GM10248 (cell line): ENCODE measurements around the gene PTPRG.

ENCODE experiments used
- CTCF ChIA-PET: fragments of 300-600 bp; sonication (Branson Sonifier 250); formaldehyde crosslinking; extraction: SDS; loops from one replicate; lab custom pipeline; 2021; ENCODE audit warnings: antibody characterized with exemption; lab: Yijun Ruan, JAX
- POLR2A ChIA-PET: fragments of 350-650 bp; sonication (Branson Sonifier 250); formaldehyde crosslinking; extraction: SDS; loops from one replicate; lab custom pipeline; 2020; ENCODE audit warnings: antibody characterized with exemption; lab: Yijun Ruan, JAX
- DNase-seq: peaks from one replicate; pipeline ENCODE4 v3.0.0; 2012; ENCODE audit errors: extremely low spot score
- TF ChIP-seq, protein P1 (sequence below): IDR thresholded peaks from 2 replicates; pipeline ENCODE4 v1.5.1; 2012; ENCODE audit warnings: mild to moderate bottlenecking, low read depth; ENCODE audit errors: extremely low read depth, missing control alignments, control extremely low read depth

PTPRG gene

DNA sequence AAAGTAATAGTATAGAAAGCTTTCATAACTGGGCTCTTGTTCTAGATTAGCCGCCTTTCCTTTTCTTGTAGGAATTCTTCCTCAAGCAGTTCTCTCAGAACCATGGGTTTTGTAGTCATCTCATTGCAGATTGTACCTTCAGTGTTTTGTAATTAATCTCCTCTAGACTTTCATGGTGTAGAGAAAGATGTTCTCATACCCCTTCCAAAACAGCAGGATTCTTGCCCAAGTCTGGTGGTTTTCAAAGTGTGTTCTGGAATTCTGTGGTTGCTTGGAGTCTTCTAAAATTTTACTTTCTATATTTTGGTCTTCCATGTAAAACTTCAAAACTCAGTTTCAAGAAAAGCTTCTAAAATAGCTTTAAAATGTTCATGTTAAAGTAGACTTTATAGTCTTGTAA, 293.8 kb downstream of the PTPRG start:
- ChIA-PET CTCF (interaction anchor here (1.9 kb wide), 1 partner anchor 334 kb away, joined by 4 read pairs; no protein-coding TSS in a partner anchor), POLR2A (no interaction called here)
- TF ChIP-seq, protein P1, sequence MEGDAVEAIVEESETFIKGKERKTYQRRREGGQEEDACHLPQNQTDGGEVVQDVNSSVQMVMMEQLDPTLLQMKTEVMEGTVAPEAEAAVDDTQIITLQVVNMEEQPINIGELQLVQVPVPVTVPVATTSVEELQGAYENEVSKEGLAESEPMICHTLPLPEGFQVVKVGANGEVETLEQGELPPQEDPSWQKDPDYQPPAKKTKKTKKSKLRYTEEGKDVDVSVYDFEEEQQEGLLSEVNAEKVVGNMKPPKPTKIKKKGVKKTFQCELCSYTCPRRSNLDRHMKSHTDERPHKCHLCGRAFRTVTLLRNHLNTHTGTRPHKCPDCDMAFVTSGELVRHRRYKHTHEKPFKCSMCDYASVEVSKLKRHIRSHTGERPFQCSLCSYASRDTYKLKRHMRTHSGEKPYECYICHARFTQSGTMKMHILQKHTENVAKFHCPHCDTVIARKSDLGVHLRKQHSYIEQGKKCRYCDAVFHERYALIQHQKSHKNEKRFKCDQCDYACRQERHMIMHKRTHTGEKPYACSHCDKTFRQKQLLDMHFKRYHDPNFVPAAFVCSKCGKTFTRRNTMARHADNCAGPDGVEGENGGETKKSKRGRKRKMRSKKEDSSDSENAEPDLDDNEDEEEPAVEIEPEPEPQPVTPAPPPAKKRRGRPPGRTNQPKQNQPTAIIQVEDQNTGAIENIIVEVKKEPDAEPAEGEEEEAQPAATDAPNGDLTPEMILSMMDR = no peak
- DNase-seq = no peak

DNA sequence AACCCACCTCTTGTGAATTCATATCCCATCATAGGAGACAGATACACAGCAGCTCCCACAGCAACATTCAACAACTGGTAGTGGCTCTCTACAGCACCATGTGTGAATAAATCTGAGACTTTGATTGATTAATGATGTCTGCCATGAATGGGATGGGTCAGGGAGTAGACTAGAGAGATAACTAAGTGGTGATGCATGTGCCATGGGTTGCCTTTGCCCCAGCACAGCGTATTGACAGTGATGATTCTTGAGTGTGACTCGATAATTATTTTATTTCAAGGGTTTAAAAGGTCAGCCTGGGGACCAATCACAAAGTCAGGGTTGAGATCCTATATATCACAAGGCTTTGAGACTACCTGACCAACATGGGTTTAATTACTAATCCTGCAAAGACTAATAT, 295.9 kb downstream of the PTPRG start:
- ChIA-PET POLR2A (no interaction called here), CTCF (interaction anchor here (0.7 kb wide), 1 partner anchor 10 kb away, joined by 3 read pairs; no protein-coding TSS in a partner anchor)
- no peak for DNase-seq
- TF ChIP-seq, protein P1 = no peak

DNA sequence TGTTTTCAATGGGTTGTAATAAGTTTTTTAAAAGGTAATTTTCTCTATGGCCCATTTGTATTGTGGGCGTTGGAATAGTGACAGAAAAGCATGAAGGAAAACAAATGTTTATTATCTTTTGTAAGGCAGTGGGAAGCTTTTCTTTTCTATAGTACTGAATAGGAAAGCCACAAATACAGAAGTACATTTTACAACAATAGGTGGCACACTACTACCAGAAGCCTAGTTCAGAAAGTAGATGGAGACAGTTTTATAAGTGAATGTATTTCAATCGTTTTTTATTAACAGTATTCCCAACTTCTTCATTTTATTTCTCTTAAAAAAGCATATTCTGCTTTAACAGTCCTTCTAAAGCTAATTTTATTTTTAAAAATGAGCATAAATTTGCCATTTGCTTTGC, 296.7 kb downstream of the PTPRG start:
- no peak for DNase-seq
- TF ChIP-seq, protein P1 = peak; percentile 39
- CTCF ChIA-PET = interaction anchor here (0.7 to 1.1 kb wide), 5 partner anchors 9 to 330 kb away, joined by 3 to 5 read pairs (median 3); no protein-coding TSS in a partner anchor
- POLR2A ChIA-PET = no interaction called here

DNA sequence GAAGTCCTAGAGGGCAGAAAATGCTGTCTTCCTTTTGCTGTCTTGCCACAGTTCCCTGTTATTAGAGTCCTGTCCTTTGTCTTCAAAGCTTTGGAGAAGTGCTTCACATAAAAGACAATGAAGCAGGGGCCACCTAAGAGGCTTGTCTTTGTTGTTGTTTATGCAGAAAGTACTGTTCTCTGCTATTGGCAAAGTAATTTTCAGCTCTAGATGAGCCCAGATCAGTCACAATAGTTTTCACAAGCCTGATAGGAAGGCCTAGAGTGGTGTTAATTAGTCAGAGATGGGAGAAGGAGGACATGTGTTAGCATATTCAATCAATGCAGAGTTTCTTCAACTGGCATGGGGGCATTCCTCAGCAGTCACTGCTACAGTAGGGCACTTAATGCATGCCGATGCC, 300.0 kb downstream of the PTPRG start:
- no peak for DNase-seq
- ChIA-PET POLR2A (no interaction called here), CTCF (interaction anchor here (1.0 to 1.3 kb wide), 2 partner anchors 9 to 10 kb away, joined by 3 to 5 read pairs; no protein-coding TSS in a partner anchor)
- TF ChIP-seq, protein P1 = no peak

DNA sequence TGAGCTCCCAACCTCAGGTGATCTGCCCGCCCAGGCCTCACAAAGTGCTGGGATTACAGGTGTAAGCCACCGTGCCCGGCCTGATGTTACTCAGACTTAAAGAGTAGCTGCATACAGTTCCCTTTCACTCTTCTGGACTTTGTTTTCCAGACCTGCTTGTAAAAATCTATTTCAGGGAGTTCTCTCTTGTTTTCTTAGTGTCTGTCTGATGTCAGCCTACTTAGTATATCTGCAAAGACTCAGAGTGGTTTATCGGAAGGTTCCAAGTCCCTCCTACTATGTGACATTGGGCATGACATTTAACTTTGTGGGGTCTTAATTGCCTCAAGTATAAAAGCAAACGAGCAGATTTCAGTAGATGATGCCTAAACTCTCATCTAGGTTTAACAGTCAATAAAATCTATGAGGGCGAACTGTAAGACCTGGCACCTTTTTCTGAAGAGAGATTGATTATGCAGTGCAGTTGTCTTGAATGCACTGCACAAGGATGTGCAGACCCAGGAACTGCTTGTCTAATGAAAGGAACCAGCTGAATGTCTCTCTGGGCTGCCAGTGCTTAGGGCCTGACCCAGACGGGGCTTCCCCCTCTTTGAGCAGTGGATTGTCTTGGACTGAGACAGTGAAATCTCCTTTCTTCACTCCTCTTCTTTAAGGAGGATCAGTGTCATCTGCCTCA, 301.4 kb downstream of the PTPRG start:
- TF ChIP-seq, protein P1 = no peak
- CTCF ChIA-PET = no interaction called here
- no peak for DNase-seq
- POLR2A ChIA-PET = no interaction called here

DNA sequence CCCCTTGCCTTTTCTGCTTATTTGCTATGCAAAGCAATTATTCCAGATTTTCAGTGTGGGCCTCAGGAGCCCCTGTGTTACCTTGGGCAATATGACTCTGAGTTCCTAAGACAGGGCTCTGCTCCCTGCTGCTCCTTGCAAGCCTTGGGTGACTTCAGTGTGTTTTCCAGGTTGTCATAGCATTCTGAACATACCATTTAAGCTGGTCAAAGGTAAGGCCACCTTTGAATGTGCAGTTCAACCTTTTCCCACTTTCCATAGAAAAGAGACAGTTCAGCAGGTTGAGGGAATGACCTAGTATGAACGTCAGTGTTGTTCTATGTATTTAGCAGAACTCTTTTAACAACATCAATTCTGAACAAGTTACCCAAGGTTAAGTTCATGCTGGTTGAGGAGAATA, 302.2 kb downstream of the PTPRG start:
- CTCF ChIA-PET = no interaction called here
- POLR2A ChIA-PET = no interaction called here
- TF ChIP-seq, protein P1 = no peak
- DNase-seq = no peak
